ENCODE data around the gene HTR6.

- no peak for TF ChIP-seq PKNOX1 (IDR thresholded peaks at IDR 0.05)
- TF ChIP-seq TARDBP (IDR thresholded peaks at IDR 0.05) = no peak
- TF ChIP-seq CTBP1 (IDR thresholded peaks at IDR 0.05; ENCODE audit: borderline replicate concordance) = no peak
- no peak for TF ChIP-seq SUZ12 (IDR thresholded peaks at IDR 0.05)
- no peak for TF ChIP-seq SP1 (IDR thresholded peaks at IDR 0.05)
- TF ChIP-seq BHLHE40 (IDR thresholded peaks at IDR 0.05; ENCODE audit: borderline replicate concordance) = no peak
- TF ChIP-seq ARNT (IDR thresholded peaks at IDR 0.05) = no peak
- no peak for TF ChIP-seq ELF4 (IDR thresholded peaks at IDR 0.05)
- TF ChIP-seq FOXK2 (IDR thresholded peaks at IDR 0.05) = no peak
- no peak for TF ChIP-seq FOXM1 (IDR thresholded peaks at IDR 0.05; ENCODE audit: borderline replicate concordance)
- TF ChIP-seq LEF1 (IDR thresholded peaks at IDR 0.05; ENCODE audit: borderline replicate concordance) = no peak
- no peak for TF ChIP-seq FOXA1 (IDR thresholded peaks at IDR 0.05)
- no peak for TF ChIP-seq HDGF (IDR thresholded peaks at IDR 0.05; ENCODE audit: borderline replicate concordance)
Observed at GRCh38 chr1:19650416-19651140, 14.1 kb upstream of the HTR6 start.
